Large intestine (tissue), 12 donors: Measurements from ENCODE around the gene NOS1. TPM values are rescaled to one million over a fixed set of nuclear protein-coding genes. Genes with fewer than 3 reads are reported as not detected.
"Not testable (repeated sequence)": the region's sequence is repeated elsewhere in the genome, so short reads cannot be mapped to it uniquely, and the experiment has no call there.

Experiments
- DNase-seq, 2 donors: peaks; one replicate each; pipeline versions ENCODE4 v3.0.0 to v3.0.0-alpha.2; 2013
- H3K27ac ChIP-seq: one replicate; pipeline ENCODE4 v1.5.1; 2013; ENCODE audit warnings: low read length
- H3K27me3 ChIP-seq: 2 replicates; pipeline ENCODE4 v1.6.1; 2013; ENCODE audit warnings: low read length; ENCODE audit not compliant: control insufficient read depth, insufficient read depth
- H3K36me3 ChIP-seq: 2 replicates; pipeline ENCODE4 v1.6.1; 2013; ENCODE audit warnings: low read length; ENCODE audit not compliant: control insufficient read depth, insufficient read depth
- H3K4me1 ChIP-seq: one replicate; pipeline ENCODE4 v1.6.1; 2013; ENCODE audit warnings: low read length; ENCODE audit not compliant: control insufficient read depth, insufficient read depth
- H3K4me3 ChIP-seq: one replicate; pipeline ENCODE4 v1.5.1; 2013; ENCODE audit warnings: low read length
- H3K9me3 ChIP-seq: one replicate; pipeline ENCODE4 v1.6.1; 2013; ENCODE audit warnings: mild to moderate bottlenecking, low read depth, low read length, moderate library complexity; ENCODE audit not compliant: control insufficient read depth
- WGBS: methylation state at CpG from one replicate; pipeline ENCODE4 v1.1.5; 2013; ENCODE audit warnings: low lambda C conversion rate; ENCODE audit not compliant: insufficient coverage; 5-methylcytosine and 5-hydroxymethylcytosine counted together
- long read RNA-seq, 11 donors: transcript quantifications; one replicate each; lab custom pipeline, GENCODE V29; 2026
- polyA plus RNA-seq: library from polyadenylated mRNA; unstranded; fragments of 120-200 nt; gene quantifications from one replicate; pipeline ENCODE4 v1.2.1, GENCODE V29; 2013

Gene NOS1
- 11.5 TPM for polyA plus RNA-seq
- long read RNA-seq, donor 1, partial matches to known transcripts = 9 of 9 reads
- long read RNA-seq, donor 1, other reads (novel, unspliced or antisense) = 0 of 9 reads
- long read RNA-seq, donor 2, partial matches to known transcripts = 9 of 9 reads
- long read RNA-seq, donor 2, other reads (novel, unspliced or antisense) = 0 of 9 reads
- long read RNA-seq, donor 3 = 0 reads
- long read RNA-seq, donor 4 = 0 reads
- long read RNA-seq, donor 5 = 0 reads
- long read RNA-seq, donor 6 = 0 reads
- long read RNA-seq, donor 7 = 0 reads
- long read RNA-seq, donor 8 = 0 reads
- long read RNA-seq, donor 9 = 0 reads
- long read RNA-seq, donor 10 = 0 reads
- long read RNA-seq, donor 11 = 0 reads

DNA sequence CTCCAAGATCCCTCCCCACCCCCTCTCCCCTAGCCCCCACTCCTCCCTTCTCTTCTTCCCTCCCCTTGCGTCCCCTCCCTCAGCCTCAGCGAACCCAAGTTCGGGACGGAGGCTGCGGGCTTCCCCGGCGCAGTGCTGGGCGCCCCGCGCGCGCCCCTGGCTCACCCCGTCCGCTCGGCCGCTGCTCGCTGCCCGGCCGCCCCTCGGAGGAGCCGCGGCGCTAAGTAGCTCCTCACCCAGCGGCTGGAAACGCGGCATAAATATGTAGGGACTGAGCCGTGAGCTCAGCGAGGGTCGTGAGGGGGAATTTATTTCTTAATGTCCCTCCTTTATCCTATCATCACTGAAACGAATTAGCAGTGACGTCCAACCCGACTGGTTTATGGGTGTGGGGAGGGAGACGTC, at the start of gene NOS1:
TSS of gene NOS1 (minus strand) at position 280 of the 405 bp plus-strand sequence. CDS start 30,557 bp downstream, outside the sequence.
- Histone ChIP-seq H3K4me3 (no peak within 1 kb of the TSS), H3K27ac (no peak within 1 kb of the TSS), H3K27me3 (peaks cover 82% of the 10 kb centered on the region), H3K4me1 (no peaks in the 10 kb centered on the region), H3K36me3 (no peaks in the 10 kb centered on the region), H3K9me3 (peaks cover 6% of the 10 kb centered on the region)
- DNase-seq = no peak
- WGBS = no CpG with 5 or more reads among the region's 33 CpGs

DNA sequence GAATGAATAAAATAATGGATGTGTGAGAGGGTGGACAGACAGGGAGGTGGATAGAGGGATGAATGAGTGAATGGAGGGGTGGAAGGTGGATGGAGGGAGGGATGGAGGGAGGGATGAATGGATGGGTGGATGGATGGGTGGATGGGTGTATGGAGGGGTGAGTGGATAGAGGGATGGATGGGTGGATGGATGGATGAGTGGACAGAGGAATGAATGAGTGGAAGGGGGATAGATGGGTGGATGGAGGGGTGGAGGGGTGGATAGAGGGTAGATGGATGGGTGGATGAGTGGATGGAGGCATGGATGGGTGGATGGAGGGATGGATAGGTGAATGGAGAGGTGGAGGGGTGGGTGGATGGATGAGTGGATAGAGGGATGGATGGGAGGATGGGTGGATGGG, 47.9 kb upstream of the NOS1 start:
- no peak for DNase-seq
- no peaks in the 10 kb centered on the region for H3K9me3 ChIP-seq
- H3K27ac ChIP-seq = no peak overlapping the region
- H3K4me1 ChIP-seq = no peaks in the 10 kb centered on the region
- no peak overlapping the region for H3K4me3 ChIP-seq
- H3K36me3 ChIP-seq = no peaks in the 10 kb centered on the region
- H3K27me3 ChIP-seq = no peaks in the 10 kb centered on the region

DNA sequence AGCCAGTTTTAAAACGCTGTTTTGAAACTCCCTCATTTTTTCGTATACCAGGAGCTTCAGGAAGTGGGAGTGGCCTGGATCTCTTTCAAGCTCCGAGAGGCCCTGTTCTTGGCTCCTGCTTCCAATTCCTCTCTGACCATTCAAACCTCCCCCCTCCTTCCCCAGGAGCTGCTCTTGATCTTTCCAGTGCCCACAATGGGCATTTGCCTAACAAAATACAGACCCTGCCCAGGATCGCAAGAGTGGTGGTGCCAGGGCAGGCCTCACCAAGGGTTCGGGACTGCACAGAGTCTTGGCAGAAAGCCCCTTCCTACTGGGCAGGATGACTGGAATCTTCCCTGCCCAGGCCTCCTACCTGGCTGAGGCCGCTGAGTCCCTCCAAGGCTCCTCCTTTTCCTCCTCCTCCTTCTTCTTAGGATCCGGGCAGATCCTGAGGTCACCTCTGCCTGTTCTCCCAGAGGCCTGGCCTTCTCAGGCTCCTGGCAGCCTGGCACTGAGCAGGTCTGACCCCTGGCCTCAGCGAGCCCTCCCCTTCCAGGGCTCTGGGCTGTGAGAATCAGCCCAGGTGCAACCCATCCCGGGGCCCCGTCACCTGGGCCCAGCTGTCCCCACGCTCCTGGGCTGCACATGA, 46.9 kb upstream of the NOS1 start:
- Histone ChIP-seq H3K36me3 (no peaks in the 10 kb centered on the region), H3K27me3 (no peaks in the 10 kb centered on the region), H3K27ac (no peak overlapping the region), H3K4me1 (no peaks in the 10 kb centered on the region), H3K4me3 (no peak overlapping the region), H3K9me3 (no peaks in the 10 kb centered on the region)
- no CpG with 5 or more reads among the region's 11 CpGs for WGBS
- peak; percentile 12 to 20 for DNase-seq

DNA sequence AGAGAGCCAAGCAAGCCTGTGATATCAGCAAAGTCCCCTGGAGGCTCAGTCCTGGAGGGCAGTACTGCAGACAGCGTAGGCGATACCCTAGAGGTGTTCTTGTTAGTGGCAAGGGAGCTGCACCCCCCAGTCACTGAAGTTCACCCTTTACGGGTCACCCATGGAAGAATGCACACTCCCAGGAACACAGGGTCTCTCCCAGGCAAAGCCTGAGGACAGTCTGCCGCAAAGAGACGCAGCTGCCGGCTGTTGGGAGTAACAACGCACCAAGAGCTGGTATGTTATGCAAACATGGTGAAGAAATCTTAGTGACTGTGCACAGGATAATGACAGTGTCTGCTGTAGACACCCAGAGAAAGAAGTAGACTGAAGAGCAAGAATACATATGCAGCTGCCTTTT, 43.5 kb upstream of the NOS1 start:
- no peak overlapping the region for H3K27ac ChIP-seq
- H3K4me1 ChIP-seq = no peaks in the 10 kb centered on the region
- no peak overlapping the region for H3K4me3 ChIP-seq
- no peaks in the 10 kb centered on the region for H3K27me3 ChIP-seq
- no CpG with 5 or more reads among the region's 7 CpGs for WGBS
- H3K36me3 ChIP-seq = no peaks in the 10 kb centered on the region
- no peak for DNase-seq
- no peaks in the 10 kb centered on the region for H3K9me3 ChIP-seq

DNA sequence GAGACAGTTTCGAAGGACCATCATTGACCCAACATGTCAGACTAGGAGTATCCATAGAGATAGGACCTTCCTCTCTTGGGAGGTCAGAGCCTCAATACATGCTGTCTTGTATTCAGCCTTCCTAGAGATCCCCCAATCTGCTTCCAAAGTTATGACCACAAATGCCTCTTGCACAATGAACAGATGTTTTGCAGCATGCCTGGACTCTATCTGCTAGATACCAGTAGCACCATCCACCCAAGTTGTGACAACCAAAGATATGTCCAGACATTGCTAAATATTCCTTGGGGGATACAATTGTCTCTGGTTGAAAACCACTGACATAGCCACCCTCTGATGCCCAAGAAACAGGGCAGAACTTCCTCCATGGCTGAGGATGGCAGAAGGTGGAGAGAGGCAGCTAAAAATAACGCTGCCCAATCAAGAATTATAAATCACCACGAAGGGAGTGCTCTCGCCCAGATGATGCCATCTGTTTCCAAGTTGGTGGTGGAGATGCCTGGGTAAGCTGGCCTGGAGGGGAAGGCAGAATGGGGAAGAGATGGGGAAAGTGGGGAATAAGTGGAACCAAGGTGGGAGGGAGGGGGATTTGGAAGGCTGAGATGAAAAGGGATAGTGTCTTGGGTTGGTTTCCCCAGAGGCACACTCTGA, 42.9 kb upstream of the NOS1 start:
- Histone ChIP-seq H3K27ac (no peak overlapping the region), H3K27me3 (no peaks in the 10 kb centered on the region), H3K9me3 (no peaks in the 10 kb centered on the region), H3K36me3 (no peaks in the 10 kb centered on the region), H3K4me1 (no peaks in the 10 kb centered on the region), H3K4me3 (no peak overlapping the region)
- WGBS = 100% methylated on average over 1 of the region's 4 CpGs
- DNase-seq = no peak

DNA sequence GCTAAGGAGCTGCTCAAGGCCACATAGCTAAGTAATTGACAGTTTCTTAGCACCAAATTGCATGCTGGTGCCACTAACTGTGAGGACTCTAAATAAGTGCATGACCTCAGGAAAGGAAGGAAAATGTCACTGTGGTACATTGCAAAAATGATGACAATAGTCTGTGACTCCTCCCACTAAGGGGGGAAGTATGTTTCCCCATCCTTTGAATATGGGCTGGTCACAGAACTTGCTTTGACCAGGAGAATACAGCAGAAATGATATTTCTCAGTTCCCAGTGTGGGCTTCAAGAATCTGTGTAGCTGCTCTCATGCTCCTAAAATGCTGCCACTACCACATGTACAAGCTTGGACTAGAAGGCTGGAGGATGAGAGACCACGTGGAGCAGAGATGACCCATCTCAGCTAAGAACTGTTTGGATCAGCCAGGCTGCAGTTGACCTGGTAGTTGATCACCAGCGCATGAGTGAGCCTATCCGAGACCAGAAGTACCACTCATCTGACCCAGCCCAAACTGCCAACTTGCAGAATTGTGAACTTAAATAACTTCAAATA, 42.2 kb upstream of the NOS1 start:
- no peak for DNase-seq
- Histone ChIP-seq H3K27ac (no peak overlapping the region), H3K9me3 (no peaks in the 10 kb centered on the region), H3K4me1 (no peaks in the 10 kb centered on the region), H3K36me3 (no peaks in the 10 kb centered on the region), H3K4me3 (no peak overlapping the region), H3K27me3 (no peaks in the 10 kb centered on the region)
- no CpG with 5 or more reads among the region's 3 CpGs for WGBS

DNA sequence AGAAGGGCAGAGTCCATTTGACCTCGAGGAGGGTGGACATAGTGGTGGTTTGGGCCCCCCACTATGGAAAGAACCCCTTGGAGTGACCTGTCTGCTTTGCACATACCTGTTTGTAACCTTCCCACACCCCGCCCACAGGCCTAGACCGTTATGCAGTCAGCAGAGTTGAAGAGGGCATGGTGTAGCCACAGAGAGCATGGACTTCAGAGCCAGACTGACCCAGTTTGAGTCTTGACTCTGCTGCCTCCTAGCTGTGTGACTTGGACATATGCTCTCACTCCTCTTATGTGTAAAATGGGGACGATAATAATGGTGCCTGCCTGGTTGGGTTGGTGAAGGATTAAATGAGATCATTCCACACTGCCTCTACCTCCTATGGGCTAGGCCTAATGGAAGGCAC, 40.9 kb upstream of the NOS1 start:
- no peaks in the 10 kb centered on the region for H3K4me1 ChIP-seq
- no peak overlapping the region for H3K27ac ChIP-seq
- no CpG with 5 or more reads among the region's 4 CpGs for WGBS
- no peak overlapping the region for H3K4me3 ChIP-seq
- no peak for DNase-seq
- no peaks in the 10 kb centered on the region for H3K9me3 ChIP-seq
- no peaks in the 10 kb centered on the region for H3K27me3 ChIP-seq
- H3K36me3 ChIP-seq = no peaks in the 10 kb centered on the region

DNA sequence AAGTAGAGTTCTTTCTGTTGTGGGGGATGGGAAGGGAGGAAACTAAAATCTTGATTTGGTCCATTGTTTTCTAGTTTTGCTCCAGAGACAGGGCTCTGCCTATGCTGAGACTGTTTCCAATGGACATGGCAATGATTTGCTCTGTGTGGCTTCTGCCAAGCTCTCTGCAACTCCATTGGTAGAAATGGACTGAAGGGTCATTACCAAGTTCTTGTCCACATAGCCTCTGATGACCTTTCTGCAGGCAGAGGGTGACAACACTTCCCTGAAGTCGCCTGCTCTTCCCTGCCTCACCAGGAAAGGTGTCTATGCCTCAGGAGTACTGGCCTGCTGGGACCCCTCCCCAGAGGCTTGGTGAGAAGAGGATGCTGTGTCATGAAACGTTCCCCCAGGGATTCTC, 39.5 kb upstream of the NOS1 start:
- Histone ChIP-seq H3K27ac (no peak overlapping the region), H3K9me3 (no peaks in the 10 kb centered on the region), H3K4me1 (no peaks in the 10 kb centered on the region), H3K27me3 (no peaks in the 10 kb centered on the region), H3K4me3 (no peak overlapping the region), H3K36me3 (no peaks in the 10 kb centered on the region)
- DNase-seq = no peak
- no CpG with 5 or more reads among the region's 2 CpGs for WGBS

DNA sequence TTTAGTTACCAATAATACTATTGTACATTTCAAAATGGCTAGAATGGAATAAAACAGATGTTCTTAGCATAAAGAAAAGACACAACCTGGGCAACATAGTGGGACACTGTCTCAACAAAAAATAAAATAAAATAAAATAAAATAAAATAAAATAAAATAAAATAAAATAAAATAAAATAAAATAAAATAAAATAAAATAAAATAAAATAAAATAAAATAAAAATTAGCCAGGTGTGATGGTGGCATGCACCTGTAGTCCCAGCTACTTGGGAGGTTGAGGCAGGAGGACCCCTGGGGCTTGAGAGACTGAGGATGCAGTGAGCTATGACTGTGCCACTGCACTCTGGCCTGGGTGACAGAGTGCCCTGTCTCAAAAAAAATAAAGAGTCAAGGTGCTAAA, 37.1 kb upstream of the NOS1 start:
- not testable (repeated sequence) for DNase-seq

DNA sequence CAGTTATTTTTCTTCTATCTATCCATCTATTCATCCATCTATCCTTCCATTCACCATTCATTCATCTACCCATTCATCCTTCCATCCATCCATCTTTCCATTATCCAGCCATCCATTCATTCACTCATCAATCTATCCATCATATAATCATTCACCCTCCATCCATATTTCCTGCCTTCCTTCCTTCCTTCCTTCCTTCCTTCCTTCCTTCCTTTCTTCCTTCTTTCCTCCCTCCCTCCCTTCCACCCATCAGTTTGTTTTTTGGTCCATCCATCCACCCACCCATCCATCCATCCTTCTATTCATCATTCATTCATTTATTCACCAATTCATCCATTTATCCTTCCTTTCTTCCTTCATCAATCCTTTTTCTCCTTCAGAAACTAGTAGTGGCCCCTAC, 34.3 kb upstream of the NOS1 start:
- no peak for DNase-seq
- Histone ChIP-seq H3K4me1 (no peaks in the 10 kb centered on the region), H3K27me3 (no peaks in the 10 kb centered on the region), H3K36me3 (no peaks in the 10 kb centered on the region), H3K9me3 (no peaks in the 10 kb centered on the region), H3K4me3 (no peak overlapping the region), H3K27ac (no peak overlapping the region)

More for the DNA sequence above, 37.1 kb upstream of the NOS1 start:
- not testable (repeated sequence) for H3K27me3 ChIP-seq, H3K9me3 ChIP-seq, H3K36me3 ChIP-seq, H3K4me1 ChIP-seq, H3K4me3 ChIP-seq, H3K27ac ChIP-seq
